NCI-H1930 (cell line): ENCODE results near the gene CACNA1B.
A peak's percentile ranks its signal among the peaks of the same experiment; 100 is the strongest.
"Not testable (repeated sequence)": the region's sequence is repeated elsewhere in the genome, so short reads cannot be mapped to it uniquely, and the experiment has no call there.

ENCODE experiments used
- DNase-seq, 2 experiments: peaks; one replicate each; lab custom pipeline; 2025; lab: John Stamatoyannopoulos, UW

The CACNA1B gene

GRCh38 chr9:138143491-138143890 lies 265.9 kb downstream of the CACNA1B start:
- DNase-seq, result not testable (repeated sequence)

- DNase-seq, result not testable (repeated sequence)
Observed at GRCh38 chr9:138147556-138147955, 270.0 kb downstream of the CACNA1B start.

GRCh38 chr9:138149672-138150656 lies 272.4 kb downstream of the CACNA1B start:
- peak in 1 of 2 experiments; percentile 16 for DNase-seq

- DNase-seq, result not testable (repeated sequence)
Observed at GRCh38 chr9:138155788-138156187, 278.2 kb downstream of the CACNA1B start.

- DNase-seq, result not testable (repeated sequence)
Observed at GRCh38 chr9:138166793-138167192, 289.2 kb downstream of the CACNA1B start.
